Measurements from ENCODE around the gene PLEKHM3.

PLEKHM3 gene, protein sequence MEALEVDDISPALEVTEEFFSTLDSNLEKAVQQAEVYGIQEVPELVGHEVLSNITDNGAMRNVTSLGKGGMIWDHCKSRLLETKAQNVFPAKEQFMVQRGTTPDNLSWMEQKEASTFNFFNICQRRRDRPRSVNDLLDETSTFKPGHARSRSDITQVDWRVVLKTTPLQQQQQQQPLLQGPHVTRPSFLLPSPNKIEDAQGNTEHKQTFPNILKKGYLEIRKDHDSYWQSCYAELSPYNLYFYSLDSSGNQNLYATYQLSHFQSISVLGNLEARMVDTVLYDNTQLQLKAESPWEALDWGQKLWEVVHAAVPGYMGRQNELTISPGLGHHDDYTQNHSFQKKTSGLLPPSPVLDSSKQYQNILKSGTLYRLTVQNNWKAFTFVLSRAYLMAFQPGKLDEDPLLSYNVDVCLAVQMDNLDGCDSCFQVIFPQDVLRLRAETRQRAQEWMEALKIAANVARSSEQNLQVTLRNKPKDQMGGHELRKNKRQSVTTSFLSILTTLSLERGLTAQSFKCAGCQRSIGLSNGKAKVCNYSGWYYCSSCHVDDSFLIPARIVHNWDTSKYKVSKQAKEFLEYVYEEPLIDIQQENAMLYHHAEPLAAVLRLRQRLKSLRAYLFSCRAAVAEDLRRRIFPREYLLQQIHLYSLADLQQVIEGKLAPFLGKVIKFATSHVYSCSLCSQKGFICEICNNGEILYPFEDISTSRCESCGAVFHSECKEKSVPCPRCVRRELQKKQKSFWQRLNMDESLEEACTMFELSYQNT

GRCh38 chr2:208025037-208025813 lies at the start of gene PLEKHM3:
TSS of gene PLEKHM3 (minus strand) at chr2:208025527. CDS start at chr2:208001639, 23,888 bp downstream.
- FAIRE-seq: no peak
- DNase-seq (ENCODE audit: low spot score): peak; percentile 81

- FAIRE-seq (no peak), DNase-seq (ENCODE audit: low spot score) (no peak)
These were observed 49.5 kb upstream of the PLEKHM3 start for GRCh38 chr2:208074610-208075356.

- FAIRE-seq (peak; percentile 20), DNase-seq (ENCODE audit: low spot score) (peak; percentile 75)
These were observed 47.0 kb upstream of the PLEKHM3 start for GRCh38 chr2:208072250-208072892.

- FAIRE-seq: no peak
- no peak for DNase-seq (ENCODE audit: low spot score)
These were observed 43.9 kb upstream of the PLEKHM3 start for GRCh38 chr2:208069186-208069585.

GRCh38 chr2:208066016-208066415 lies 40.7 kb upstream of the PLEKHM3 start:
- FAIRE-seq: no peak
- no peak for DNase-seq (ENCODE audit: low spot score)

GRCh38 chr2:208065476-208065875 lies 40.1 kb upstream of the PLEKHM3 start:
- DNase-seq (ENCODE audit: low spot score): no peak
- FAIRE-seq: no peak

DNA sequence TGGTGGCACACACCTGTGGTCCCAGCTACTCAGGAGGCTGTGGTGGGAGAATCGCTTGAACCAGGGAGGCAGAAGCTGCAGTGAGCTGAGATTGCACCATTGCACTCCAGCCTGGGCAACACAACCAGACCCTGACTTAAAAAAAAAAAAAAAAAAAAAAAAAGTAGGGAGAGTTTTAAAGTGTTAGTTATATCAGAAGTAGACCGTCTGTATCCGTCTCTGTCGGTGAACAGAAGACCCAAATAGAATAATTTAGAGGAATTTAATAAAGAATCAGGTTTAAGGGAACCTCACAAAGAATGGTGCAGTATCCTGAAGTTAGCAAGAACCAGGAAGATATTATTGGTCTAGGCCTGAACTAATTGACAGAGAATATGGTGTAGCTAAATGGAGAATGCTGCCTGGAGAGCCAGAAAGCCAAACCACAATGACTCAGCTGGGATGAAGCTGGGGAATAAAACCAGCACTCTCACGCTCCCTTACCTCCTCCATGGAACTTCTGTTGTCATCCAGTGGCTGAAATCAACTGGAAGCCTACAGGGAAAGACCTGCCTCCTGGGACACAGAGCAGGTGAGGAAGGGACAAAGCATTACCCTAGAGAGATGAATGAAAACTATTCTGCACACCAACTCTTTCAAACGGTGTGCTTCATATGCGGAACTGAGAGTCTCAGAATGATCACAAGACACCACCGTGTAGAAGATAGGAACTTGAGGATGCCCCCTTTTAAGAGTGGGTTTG lies 39.1 kb upstream of the PLEKHM3 start:
- FAIRE-seq (no peak), DNase-seq (ENCODE audit: low spot score) (peak; percentile 72)

DNA sequence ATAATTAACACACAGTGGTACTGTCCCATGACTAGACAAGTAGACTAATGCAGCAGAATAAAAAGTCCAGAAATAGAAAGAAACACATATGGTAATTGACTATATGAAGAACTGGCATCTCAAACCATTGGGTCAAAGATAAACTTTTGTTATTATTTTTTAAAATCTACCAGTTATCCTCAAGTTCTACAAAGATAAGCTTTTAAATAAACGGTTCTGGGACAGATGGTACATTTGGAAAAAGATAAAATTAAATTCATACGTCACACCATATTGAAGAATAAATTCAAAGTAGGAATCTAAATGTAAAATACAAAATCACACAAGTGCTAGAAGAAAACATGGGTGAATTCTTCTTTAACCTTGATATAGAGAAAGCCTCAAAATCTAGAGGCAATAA lies 37.6 kb upstream of the PLEKHM3 start:
- no peak for DNase-seq (ENCODE audit: low spot score)
- FAIRE-seq: no peak

GRCh38 chr2:208062113-208062512 lies 36.8 kb upstream of the PLEKHM3 start:
- no peak for DNase-seq (ENCODE audit: low spot score)
- no peak for FAIRE-seq

DNA sequence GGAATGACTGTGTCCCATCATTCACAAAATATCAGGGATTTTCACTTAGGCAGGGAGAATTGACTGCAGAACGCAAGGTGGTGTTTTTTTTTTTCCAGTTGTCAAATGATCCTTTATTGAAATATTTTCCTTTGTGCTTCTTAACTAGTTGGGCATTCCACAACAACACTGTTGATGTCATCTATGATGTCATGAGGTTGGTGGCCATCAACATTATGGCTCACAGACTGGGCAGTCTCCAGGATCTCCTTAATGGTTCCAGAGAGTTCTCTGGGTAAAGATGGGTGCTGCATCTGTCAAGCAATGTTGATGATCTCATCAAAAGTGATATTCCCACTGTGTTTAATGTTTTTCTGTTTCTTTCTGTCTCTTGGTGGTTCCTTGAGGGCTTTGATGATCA lies 31.8 kb upstream of the PLEKHM3 start:
- FAIRE-seq: no peak

DNA sequence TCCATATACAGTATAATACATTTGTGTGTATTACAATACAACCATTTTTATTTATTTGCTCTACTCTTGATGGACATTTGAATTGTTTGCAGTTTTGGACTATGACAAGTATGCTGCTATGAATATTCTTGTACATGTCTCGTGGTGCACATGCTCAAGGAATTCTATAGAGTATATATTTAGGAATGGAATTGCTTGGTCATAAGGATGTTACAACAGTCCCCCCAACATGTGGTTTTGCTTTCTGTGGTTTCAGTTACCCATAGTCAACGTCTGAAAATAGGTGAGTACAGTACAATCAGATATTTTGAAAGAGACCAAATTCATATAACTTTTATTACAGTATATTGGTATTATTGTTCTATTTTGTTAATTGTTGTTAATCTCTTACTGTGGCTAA lies 24.1 kb upstream of the PLEKHM3 start:
- no peak for DNase-seq (ENCODE audit: low spot score)
- FAIRE-seq: no peak

More for the DNA sequence above, 31.8 kb upstream of the PLEKHM3 start:
- DNase-seq (ENCODE audit: low spot score): no peak

GRCh38 chr2:208049006-208049405 lies 23.7 kb upstream of the PLEKHM3 start:
- DNase-seq (ENCODE audit: low spot score) (no peak), FAIRE-seq (no peak)

DNA sequence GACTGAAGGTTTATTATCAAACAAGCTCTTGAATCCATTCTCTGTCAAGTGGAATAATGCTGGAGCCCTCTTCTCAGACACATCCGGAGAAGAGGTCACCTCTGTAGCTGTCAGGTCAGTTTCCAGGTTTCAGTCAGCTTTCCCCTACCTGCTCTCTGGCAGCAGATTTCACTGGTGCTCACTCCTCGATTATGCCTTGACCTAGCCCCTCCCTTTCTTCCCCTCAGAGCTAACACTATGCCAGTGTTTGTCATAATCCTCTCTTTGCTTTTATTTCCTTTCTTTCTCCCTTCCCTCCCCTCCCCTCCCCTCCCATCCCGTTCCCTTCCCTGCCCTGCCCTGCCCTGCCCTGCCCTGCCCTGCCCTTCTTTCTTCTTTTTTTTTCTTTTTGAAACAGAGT lies 22.5 kb upstream of the PLEKHM3 start:
- DNase-seq (ENCODE audit: low spot score) (no peak), FAIRE-seq (no peak)

GRCh38 chr2:208046686-208047085 lies 21.4 kb upstream of the PLEKHM3 start:
- FAIRE-seq: no peak
- DNase-seq (ENCODE audit: low spot score): no peak

- DNase-seq (ENCODE audit: low spot score): no peak
- no peak for FAIRE-seq
These were observed 17.1 kb upstream of the PLEKHM3 start for GRCh38 chr2:208042450-208042849.

GRCh38 chr2:208042041-208042440 lies 16.7 kb upstream of the PLEKHM3 start:
- no peak for FAIRE-seq
- peak; percentile 32 for DNase-seq (ENCODE audit: low spot score)

- peak; percentile 55 for DNase-seq (ENCODE audit: low spot score)
- no peak for FAIRE-seq
These were observed 15.2 kb upstream of the PLEKHM3 start for GRCh38 chr2:208040199-208041171.

DNA sequence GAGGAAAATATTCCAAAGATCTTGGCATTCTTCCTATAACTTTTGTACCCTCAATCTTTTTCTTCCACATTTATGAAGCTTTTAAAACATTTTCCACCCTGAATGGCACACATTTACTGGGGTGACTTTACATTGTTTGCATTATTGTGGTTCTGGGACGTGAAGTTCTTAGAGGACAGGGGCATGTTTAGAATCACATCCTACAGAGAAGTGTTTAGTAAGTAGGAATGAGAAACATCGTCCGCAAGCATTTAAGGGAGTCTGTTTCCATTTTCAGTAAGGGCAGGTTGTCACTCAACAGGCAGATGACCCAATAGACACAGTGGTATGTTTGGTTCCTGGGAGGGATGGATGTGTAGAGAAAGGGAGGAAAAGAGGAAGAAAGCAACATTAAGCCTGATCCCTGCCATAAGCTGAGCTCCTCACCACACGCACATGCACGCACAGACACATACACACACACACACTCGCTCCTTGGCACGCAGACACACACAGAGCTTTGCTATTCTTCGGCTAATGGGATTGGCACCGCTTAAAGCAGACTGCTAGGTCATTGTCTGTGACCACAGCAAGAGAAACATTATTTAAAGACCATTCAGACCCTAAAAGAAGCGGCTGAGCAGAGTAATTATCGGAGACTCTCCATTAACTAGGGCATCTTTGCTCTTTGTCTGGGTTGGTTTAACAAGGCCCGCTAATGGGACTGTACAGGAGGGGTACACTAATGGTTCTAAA lies 14.2 kb upstream of the PLEKHM3 start:
- FAIRE-seq (no peak), DNase-seq (ENCODE audit: low spot score) (no peak)
